Gastroesophageal sphincter (tissue), 3 donors: Measurements from ENCODE around the gene AQP12B.

Source experiments
- EP300 ChIP-seq: sonication (generic); formaldehyde crosslinking; IDR thresholded peaks from one replicate; pipeline ENCODE4 v1.6.1; 2017; ENCODE audit warnings: antibody characterized with exemption, mild to moderate bottlenecking
- POLR2A ChIP-seq, 2 donors: fragments of 450-650 bp; IDR thresholded peaks; one replicate each; pipeline ENCODE4 v1.6.1; 2017; ENCODE audit warnings: antibody characterized with exemption in 2 of 2, mild to moderate bottlenecking in 2 of 2, moderate library complexity in 1 of 2
- POLR2AphosphoS5 ChIP-seq: sonication (generic); formaldehyde crosslinking; IDR thresholded peaks from one replicate; pipeline ENCODE4 v1.6.1; 2017; ENCODE audit warnings: antibody characterized with exemption
- TF ChIP-seq, protein P1 (sequence below), 4 experiments: fragments of 200-600 bp in 2 of 4; fragments of 450-650 bp in 2 of 4; sonication (generic) in 1 of 4; IDR thresholded peaks; one replicate each; pipeline ENCODE4 v1.5.1; 2017 to 2019; ENCODE audit warnings: antibody characterized with exemption in 4 of 4, mild to moderate bottlenecking in 2 of 4, moderate library complexity in 2 of 4

DNA sequence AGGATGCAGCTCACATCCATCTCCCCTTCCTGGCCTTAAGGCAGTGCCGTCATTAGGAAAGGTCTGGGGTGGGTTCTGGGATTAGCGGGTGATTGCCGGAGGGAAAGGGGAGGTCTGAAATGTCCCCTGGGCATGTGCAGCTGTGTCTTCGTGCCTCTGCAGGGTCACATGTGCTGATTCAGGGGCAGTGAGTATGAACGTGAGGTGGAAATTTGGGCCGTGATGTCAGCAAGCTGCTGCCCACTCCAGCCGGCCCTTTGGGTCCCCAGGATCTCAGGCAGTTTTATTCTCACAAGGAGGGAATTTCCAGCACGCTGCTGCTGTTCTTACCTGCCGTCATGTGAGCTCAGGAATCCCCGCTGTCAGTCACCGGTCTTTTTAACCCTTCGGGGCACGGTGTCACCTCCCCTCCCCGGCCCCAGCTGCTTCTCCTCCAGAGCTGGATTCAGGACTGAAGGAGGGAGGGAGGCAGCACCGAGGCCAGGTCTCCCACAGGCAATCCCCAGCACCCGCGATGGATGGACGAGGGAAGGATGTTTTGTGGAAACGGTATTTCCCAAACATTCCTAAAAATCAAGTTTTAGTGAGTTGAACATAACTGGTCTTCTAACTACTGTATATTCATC, 33.9 kb downstream of the AQP12B start:
- TF ChIP-seq, protein P1, sequence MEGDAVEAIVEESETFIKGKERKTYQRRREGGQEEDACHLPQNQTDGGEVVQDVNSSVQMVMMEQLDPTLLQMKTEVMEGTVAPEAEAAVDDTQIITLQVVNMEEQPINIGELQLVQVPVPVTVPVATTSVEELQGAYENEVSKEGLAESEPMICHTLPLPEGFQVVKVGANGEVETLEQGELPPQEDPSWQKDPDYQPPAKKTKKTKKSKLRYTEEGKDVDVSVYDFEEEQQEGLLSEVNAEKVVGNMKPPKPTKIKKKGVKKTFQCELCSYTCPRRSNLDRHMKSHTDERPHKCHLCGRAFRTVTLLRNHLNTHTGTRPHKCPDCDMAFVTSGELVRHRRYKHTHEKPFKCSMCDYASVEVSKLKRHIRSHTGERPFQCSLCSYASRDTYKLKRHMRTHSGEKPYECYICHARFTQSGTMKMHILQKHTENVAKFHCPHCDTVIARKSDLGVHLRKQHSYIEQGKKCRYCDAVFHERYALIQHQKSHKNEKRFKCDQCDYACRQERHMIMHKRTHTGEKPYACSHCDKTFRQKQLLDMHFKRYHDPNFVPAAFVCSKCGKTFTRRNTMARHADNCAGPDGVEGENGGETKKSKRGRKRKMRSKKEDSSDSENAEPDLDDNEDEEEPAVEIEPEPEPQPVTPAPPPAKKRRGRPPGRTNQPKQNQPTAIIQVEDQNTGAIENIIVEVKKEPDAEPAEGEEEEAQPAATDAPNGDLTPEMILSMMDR (IDR thresholded peaks at IDR 0.05): no peak
- TF ChIP-seq EP300 (no peak), POLR2A (IDR thresholded peaks at IDR 0.05) (no peak), POLR2AphosphoS5 (no peak)
